ENCODE data around the gene NPAS3. TPM values are rescaled to one million over a fixed set of nuclear protein-coding genes. Genes with fewer than 3 reads are reported as not detected.

NPAS3 gene
- total and polyA plus RNA-seq, 2 of the 13 experiments (the other 11 are each of a cell fraction or from before 2014, with no cell fraction given) = not detected

DNA sequence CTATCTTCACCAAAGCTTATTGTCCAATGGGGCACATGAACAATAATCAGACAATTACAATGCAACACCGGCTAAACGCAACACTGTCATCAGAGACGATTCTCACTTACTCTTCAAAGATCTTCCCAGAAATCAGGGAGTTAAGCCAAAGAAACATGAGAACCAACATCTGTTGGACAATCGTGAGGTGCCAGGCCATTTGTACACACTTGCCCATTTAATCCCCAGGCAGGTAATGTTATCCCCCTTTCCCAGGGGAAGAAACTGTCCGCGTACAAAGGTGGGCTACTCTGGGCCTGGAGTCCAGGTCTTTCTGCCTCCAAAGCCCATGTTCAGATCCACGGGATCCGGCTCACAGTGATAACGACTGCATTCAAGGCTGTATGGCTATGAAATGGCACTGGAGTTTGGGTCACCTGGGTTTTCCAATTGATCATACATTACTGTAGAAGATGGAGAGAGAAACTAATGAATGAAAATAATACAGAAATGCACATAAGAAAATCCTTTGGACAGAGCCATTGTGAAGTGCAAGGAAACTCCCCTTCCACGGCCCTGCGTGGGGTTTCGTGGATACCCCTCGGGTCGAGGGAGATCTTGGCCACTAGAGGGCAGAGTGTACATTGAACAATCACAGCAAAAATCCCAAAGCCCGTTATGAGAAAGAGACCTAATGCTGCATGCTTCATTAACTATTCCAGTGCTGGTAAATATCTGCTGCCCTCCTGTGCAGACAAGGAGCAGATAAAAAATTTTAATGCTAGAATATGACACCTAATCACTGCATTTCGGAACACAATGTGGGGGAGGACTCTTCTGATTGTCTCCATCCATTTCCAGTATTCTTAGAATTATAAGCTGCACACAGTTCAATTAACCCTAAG is 900.8 kb downstream of the NPAS3 start (continued):
- peak; percentile 38; the same call in 1 of the 2 replicates for TF ChIP-seq FOSL2 (CRISPR knock-in tag; IDR thresholded peaks at IDR 0.05)
- 0 out of 2 replicates have a peak, but pooled peaks have one; percentile 39 for TF ChIP-seq ZMAT3 (CRISPR knock-in tag; conservative IDR thresholded peaks at IDR 0.05)
- 0 out of 2 replicates have a peak, but pooled peaks have one; percentile 11 for TF ChIP-seq SOX5 (CRISPR knock-in tag; IDR thresholded peaks at IDR 0.05; ENCODE audit: borderline replicate concordance)
- TF ChIP-seq ZNF788 (CRISPR knock-in tag; IDR thresholded peaks at IDR 0.05; ENCODE audit: borderline replicate concordance) = peak; percentile 40; the same call in 1 of the 2 replicates
- no peak for TF ChIP-seq ZNF350 (CRISPR knock-in tag; IDR thresholded peaks at IDR 0.05; ENCODE audit: borderline replicate concordance, low read depth)
- peak; percentile 82 for TF ChIP-seq XRCC5 (optimal IDR thresholded peaks at IDR 0.05; ENCODE audit: low read length)
- TF ChIP-seq IRX3 (CRISPR knock-in tag; IDR thresholded peaks at IDR 0.05; ENCODE audit: borderline replicate concordance, low read depth) = no peak
- TF ChIP-seq ZBTB7B (CRISPR knock-in tag; IDR thresholded peaks at IDR 0.05) = 0 out of 2 replicates have a peak, but pooled peaks have one; percentile 41
- TF ChIP-seq MTF1 (CRISPR knock-in tag; IDR thresholded peaks at IDR 0.05) = no peak
- TF ChIP-seq ZNF335 (CRISPR knock-in tag; IDR thresholded peaks at IDR 0.05) = no peak
- TF ChIP-seq ZBTB14 (CRISPR knock-in tag; IDR thresholded peaks at IDR 0.05) = 0 out of 2 replicates have a peak, but pooled peaks have one; percentile 22
- TF ChIP-seq ZNF550 (CRISPR knock-in tag; IDR thresholded peaks at IDR 0.05; ENCODE audit: borderline replicate concordance) = no peak
- no peak for TF ChIP-seq PPARG (CRISPR knock-in tag; conservative IDR thresholded peaks at IDR 0.05)
- no peak for TF ChIP-seq MIER2 (CRISPR knock-in tag; IDR thresholded peaks at IDR 0.05)
- TF ChIP-seq CERS6 (CRISPR knock-in tag; IDR thresholded peaks at IDR 0.05) = no peak
- TF ChIP-seq STAG1 (CRISPR knock-in tag; IDR thresholded peaks at IDR 0.05) = peak; percentile 96
- TF ChIP-seq TMF1 (CRISPR knock-in tag; IDR thresholded peaks at IDR 0.05; ENCODE audit: low read depth) = no peak
- no peak for TF ChIP-seq BCLAF1 (IDR thresholded peaks at IDR 0.05)
- TF ChIP-seq ZNF703 (CRISPR knock-in tag; IDR thresholded peaks at IDR 0.05; ENCODE audit: borderline replicate concordance) = no peak
- TF ChIP-seq SNAPC4 (CRISPR knock-in tag; IDR thresholded peaks at IDR 0.05) = no peak

Measured in HepG2 (cell line).